Heart left ventricle (tissue), 16 donors: ENCODE data around the gene TH. TPM values are rescaled to one million over a fixed set of nuclear protein-coding genes. Genes with fewer than 3 reads are reported as not detected.
"Not testable (repeated sequence)": the region's sequence is repeated elsewhere in the genome, so short reads cannot be mapped to it uniquely, and the experiment has no call there.

Source experiments
- ATAC-seq, 4 donors: fragments of 200-7000 bp; cut with Tn5 transposase; one replicate each; pipeline ENCODE4 v1.9.1; 2020 to 2022; ENCODE audit warnings: moderate library complexity in 4 of 4, mild to moderate bottlenecking in 3 of 4, moderate number of reproducible peaks in 1 of 4
- DNase-seq, 5 donors: peaks; one replicate each; pipeline ENCODE4 v3.0.0-alpha.2; 2020
- H3K27ac ChIP-seq, 12 donors: fragments of 200-600 bp; sonication (generic) in 4 of 12; one replicate each; pipeline versions ENCODE4 v1.5.0 to v1.8.0; 2016 to 2022; ENCODE audit warnings: mild to moderate bottlenecking in 2 of 12
- H3K27me3 ChIP-seq, 9 donors: fragments of 200-600 bp; sonication (generic) in 2 of 9; one replicate each; pipeline versions ENCODE4 v1.5.1 to v1.8.0; 2016 to 2022; ENCODE audit warnings: mild to moderate bottlenecking in 3 of 9
- H3K36me3 ChIP-seq, 9 donors: fragments of 200-600 bp; sonication (generic) in 2 of 9; one replicate each; pipeline versions ENCODE4 v1.5.0 to v1.8.0; 2018 to 2022; ENCODE audit warnings: mild to moderate bottlenecking in 2 of 9
- H3K4me1 ChIP-seq, 12 donors: fragments of 200-600 bp; sonication (generic) in 4 of 12; one replicate each; pipeline versions ENCODE4 v1.5.0 to v1.8.0; 2016 to 2022; ENCODE audit warnings: mild to moderate bottlenecking in 3 of 12
- H3K4me3 ChIP-seq, 12 donors: fragments of 200-600 bp; sonication (generic) in 4 of 12; one replicate each; pipeline versions ENCODE4 v1.5.0 to v1.8.0; 2017 to 2022; ENCODE audit warnings: mild to moderate bottlenecking in 9 of 12, moderate library complexity in 4 of 12
- H3K9me3 ChIP-seq, 12 donors: fragments of 200-600 bp; sonication (generic) in 4 of 12; one replicate each; pipeline versions ENCODE4 v1.5.0 to v1.8.0; 2016 to 2022; ENCODE audit warnings: mild to moderate bottlenecking in 1 of 12
- POLR2A ChIP-seq, 2 donors: fragments of 450-650 bp; IDR thresholded peaks; one replicate each; pipeline ENCODE4 v1.6.1; 2017; ENCODE audit warnings: antibody characterized with exemption in 2 of 2, mild to moderate bottlenecking in 2 of 2, moderate library complexity in 2 of 2
- WGBS, 4 donors: extraction: QIAGEN DNeasy Blood & Tissue Kit in 2 of 4; methylation state at CpG; one replicate each; pipeline versions ENCODE4 v1.1.5 to v1.1.7; 2013 to 2018; 5-methylcytosine and 5-hydroxymethylcytosine counted together
- intact Hi-C, 10 donors: fragments of 100-400 bp; cut with DNase I; formaldehyde crosslinking; loops; one replicate each; pipeline versions ENCODE4 v1.11.1 to v1.14.2; 2022
- polyA plus RNA-seq, 2 donors: library from polyadenylated mRNA; stranded (reverse); fragments of 200-250 nt; gene quantifications; one replicate each; pipeline ENCODE4 v1.2.3, GENCODE V29; 2013
- total RNA-seq, 9 donors: library from RNA; depleted of rRNA in 2 of 9; stranded (reverse); fragments of >200 nt in 2 of 9; fragmentation: NEBNext Ultra II Directional in 3 of 9; extraction: Animal tissue kit (Norgen Biotek cat#: 25700) in 3 of 9; gene quantifications; one replicate each; pipeline versions ENCODE4 v1.1.0 to v1.2.4, GENCODE V29; 2016 to 2023
- TF ChIP-seq, protein P1 (sequence below), 12 donors: fragments of 200-600 bp; sonication (generic) in 4 of 12; IDR thresholded peaks; one replicate each; pipeline versions ENCODE4 v1.5.0 to v1.8.0; 2018 to 2022; ENCODE audit warnings: antibody characterized with exemption in 12 of 12, mild to moderate bottlenecking in 5 of 12
- donor health status: ischemic (EF 13 %, LVEDD 7.1; RV severe dilation, severe dysfunction).
- donor health status: healthy with polysubstance abuse.
- donor health status: DM: no; HTN: yes; CAD: no.
- donor health status: DM: no; HTN: no; CAD: no.
- donor health status: ischemic (EF 25% LVEDD 6.9; RV normal size, moderate dysfunction).
- donor health status: ischemic (EF 25% LVEDD 5.7; RV mildly dilated, moderate dysfunction).
- donor health status: healthy.
- donor health status: DM: yes; HTN: yes; CAD: no.
- donor health status: ischemic (EF 35%, LVEDD 5.7; RV mildly dilated, moderate dysfunction).
- donor health status: nonischemic (EF 11% LVEDD 7.7; RV severe dilation, severe dysfunction).
- donor health status: DM: yes; HTN: yes; CAD: no.
- donor health status: PGD.
- donor health status: ischemic (EF 29% LVEDD 5.4; RV normal size, mild dysfunction).
- donor health status: nonischemic (EF 23%, LVEDD 6.1; RV moderate dilation, normal function).

The TH gene
- total and polyA plus RNA-seq, 11 donors: 0.08 TPM; not detected in 10

DNA sequence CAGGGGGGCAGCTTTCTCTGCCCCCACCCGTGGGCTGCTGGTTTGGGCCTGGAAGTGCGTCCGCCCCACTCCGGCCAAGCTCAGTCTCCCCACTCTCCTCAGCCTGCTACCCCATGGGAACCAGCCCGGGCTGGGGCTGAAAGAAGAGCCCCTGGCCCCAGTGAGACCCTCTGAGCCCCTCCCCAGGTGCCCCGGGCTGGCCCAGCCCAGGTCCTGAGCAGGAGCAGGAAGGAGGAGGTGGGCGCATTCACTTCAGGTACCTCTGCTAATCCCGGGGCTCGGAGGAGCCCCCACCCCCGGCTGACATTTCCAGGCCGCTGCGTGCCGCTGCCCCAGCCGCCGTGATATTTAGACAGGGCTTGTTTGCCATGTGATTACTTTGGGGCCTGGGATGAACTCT, 8.7 kb upstream of the TH start:
- Histone ChIP-seq H3K4me3 (no peak overlapping the region), H3K36me3 (no peaks in the 10 kb centered on the region), H3K9me3 (no peaks in the 10 kb centered on the region), H3K4me1 (no peaks in the 10 kb centered on the region), H3K27me3 (peaks cover 0 to 14% (median 1%) of the 10 kb centered on the region in 9 donors), H3K27ac (no peak overlapping the region)
- DNase-seq (no peak), ATAC-seq (no peak)
- TF ChIP-seq, protein P1, sequence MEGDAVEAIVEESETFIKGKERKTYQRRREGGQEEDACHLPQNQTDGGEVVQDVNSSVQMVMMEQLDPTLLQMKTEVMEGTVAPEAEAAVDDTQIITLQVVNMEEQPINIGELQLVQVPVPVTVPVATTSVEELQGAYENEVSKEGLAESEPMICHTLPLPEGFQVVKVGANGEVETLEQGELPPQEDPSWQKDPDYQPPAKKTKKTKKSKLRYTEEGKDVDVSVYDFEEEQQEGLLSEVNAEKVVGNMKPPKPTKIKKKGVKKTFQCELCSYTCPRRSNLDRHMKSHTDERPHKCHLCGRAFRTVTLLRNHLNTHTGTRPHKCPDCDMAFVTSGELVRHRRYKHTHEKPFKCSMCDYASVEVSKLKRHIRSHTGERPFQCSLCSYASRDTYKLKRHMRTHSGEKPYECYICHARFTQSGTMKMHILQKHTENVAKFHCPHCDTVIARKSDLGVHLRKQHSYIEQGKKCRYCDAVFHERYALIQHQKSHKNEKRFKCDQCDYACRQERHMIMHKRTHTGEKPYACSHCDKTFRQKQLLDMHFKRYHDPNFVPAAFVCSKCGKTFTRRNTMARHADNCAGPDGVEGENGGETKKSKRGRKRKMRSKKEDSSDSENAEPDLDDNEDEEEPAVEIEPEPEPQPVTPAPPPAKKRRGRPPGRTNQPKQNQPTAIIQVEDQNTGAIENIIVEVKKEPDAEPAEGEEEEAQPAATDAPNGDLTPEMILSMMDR (IDR thresholded peaks at IDR 0.05): no peak
- no peak for TF ChIP-seq POLR2A (IDR thresholded peaks at IDR 0.05)
- 74 to 81% (median 79%) methylated on average over 9 to 15 of the region's 15 CpGs for WGBS, 4 donors
- intact Hi-C loops: loop anchor here in 1 of 10 donors (10.0 kb wide), 1 partner anchor 344 kb away; no protein-coding TSS in a partner anchor

DNA sequence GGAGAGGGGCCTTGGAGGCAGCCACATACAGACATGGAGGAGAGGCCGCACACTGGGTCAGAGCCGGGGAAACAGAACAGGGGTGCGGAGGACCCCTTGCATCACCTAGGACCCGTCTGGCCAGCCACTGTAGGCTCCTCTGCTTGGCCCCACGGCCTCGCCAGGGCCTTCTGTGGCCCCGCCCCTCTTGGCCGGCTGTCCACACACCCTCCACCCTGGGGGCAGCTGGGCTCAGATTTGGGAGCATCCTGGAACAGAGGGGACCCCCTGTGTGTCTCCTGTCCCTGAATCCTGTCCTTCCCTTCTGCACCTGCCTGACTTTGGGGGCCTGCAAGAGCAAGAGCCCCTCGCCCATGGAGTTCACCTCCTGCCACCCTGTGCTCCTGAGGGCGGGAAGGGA, 7.9 kb upstream of the TH start:
- ATAC-seq (no peak), DNase-seq (no peak)
- TF ChIP-seq, protein P1 (IDR thresholded peaks at IDR 0.05): no peak
- TF ChIP-seq POLR2A (IDR thresholded peaks at IDR 0.05): no peak
- Histone ChIP-seq H3K36me3 (no peaks in the 10 kb centered on the region), H3K27me3 (peaks cover 0 to 14% (median 0%) of the 10 kb centered on the region in 9 donors), H3K9me3 (no peaks in the 10 kb centered on the region), H3K4me3 (no peak overlapping the region), H3K4me1 (no peaks in the 10 kb centered on the region), H3K27ac (no peak overlapping the region)
- 79 to 91% (median 84%) methylated on average over 3 to 10 of the region's 10 CpGs for WGBS, 4 donors
- intact Hi-C loops: no loop called here

DNA sequence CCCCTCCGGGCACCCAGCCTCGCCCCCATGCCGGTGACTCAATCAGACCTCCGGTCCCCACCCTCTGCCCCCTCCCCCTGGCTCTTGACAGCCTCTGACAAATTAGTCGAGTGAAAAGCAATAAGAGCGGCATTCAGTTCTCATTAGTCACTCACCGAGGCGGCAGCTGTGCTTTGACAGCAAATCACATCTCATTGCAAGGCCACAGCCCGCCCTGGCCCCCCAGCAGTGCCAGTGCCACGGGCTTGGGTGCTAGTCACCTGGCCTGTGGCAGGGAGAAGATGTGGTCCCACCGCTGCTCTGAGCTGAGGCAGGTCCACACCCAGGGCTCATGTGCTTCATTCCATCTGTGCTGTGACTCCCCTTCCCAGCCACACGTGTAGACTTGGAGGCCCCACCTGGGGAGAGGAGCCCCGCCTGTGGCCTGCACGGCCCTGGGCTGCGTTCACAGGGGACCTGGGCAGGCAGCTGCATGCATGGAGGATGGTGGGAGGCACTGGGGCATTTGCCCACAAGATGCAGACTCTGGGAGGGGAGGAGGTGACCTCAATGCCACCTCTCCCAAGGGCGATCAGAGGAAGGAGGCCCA, 7.4 kb upstream of the TH start:
- H3K27me3 ChIP-seq: peaks cover 0 to 14% (median 0%) of the 10 kb centered on the region in 9 donors
- no peaks in the 10 kb centered on the region for H3K4me1 ChIP-seq
- H3K4me3 ChIP-seq: no peak overlapping the region
- WGBS, 4 donors: 55 to 70% (median 61%) methylated on average over 15 to 16 of the region's 16 CpGs
- no peak for TF ChIP-seq POLR2A (IDR thresholded peaks at IDR 0.05)
- TF ChIP-seq, protein P1 (IDR thresholded peaks at IDR 0.05): no peak
- DNase-seq (no peak), ATAC-seq (no peak)
- intact Hi-C loops: no loop called here
- no peak overlapping the region for H3K27ac ChIP-seq
- H3K36me3 ChIP-seq: no peaks in the 10 kb centered on the region
- no peaks in the 10 kb centered on the region for H3K9me3 ChIP-seq

DNA sequence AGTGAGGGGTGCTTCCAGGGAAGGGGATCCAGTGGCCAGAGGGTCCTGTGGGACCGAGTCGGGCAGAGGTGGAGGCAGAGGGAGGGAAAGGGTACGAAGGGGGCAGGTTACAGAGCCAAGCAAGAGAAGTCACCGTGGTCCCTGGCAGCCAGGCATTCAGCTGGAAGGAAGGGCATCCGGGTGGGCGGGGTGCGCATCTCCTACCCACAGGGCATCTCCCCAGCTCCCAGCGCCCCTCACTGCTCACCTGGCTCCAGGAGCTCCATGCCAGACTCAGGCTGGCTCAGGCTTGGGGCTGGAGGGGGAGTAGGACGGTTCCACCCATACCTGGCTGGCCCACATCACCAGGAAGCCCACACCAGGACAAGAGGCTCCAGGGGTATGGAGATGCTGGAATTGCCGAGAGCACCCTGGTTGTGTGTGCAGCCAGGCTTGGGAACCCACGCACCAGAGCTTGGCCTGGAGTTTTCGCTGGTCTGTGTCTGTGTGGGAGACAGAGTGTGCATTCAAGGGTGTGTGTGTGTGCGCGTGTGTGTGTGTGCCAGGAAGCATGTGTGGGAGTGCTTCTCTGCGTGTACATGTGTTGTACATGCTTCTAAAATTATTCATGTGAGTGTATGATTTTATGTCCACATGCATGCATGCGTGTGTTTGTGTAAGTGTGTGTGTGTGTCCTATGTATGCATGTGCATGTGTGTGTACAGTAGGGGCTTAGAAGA, 6.6 kb upstream of the TH start:
- DNase-seq, intact Hi-C loops, H3K4me3 ChIP-seq, ATAC-seq, H3K4me1 ChIP-seq, H3K27ac ChIP-seq, H3K36me3 ChIP-seq, H3K9me3 ChIP-seq: not testable (repeated sequence)
- peaks cover 0 to 14% (median 0%) of the 10 kb centered on the region in 9 donors for H3K27me3 ChIP-seq
- 72 to 82% (median 75%) methylated on average over 10 to 16 of the region's 16 CpGs for whole genome bisulfite sequencing, 4 donors
